K562 (cell line): ENCODE data around the gene LENEP. TPM values are rescaled to one million over a fixed set of nuclear protein-coding genes. Genes with fewer than 3 reads are reported as not detected.

Source experiments
- ATAC-seq: fragments of 200-7000 bp; cut with Tn5 transposase; 3 replicates; pipeline ENCODE4 v1.9.1; 2020; ENCODE audit warnings: moderate library complexity
- BruUV-seq: library from RNA; stranded (reverse); fragments of 400-500 nt; replicated peaks from 2 replicates; lab custom pipeline; 2021; lab: Mats Ljungman, UMichigan
- CTCF ChIA-PET: fragments of 300-600 bp; formaldehyde crosslinking; extraction: SDS; loops from one replicate; lab custom pipeline; 2021; ENCODE audit warnings: low intra/inter-chr PET ratio; lab: Yijun Ruan, JAX
- POLR2A ChIA-PET: fragments of 300-600, 350-650 bp; sonication (Branson Sonifier 250); formaldehyde crosslinking; extraction: SDS; loops from one replicate; lab custom pipeline; 2021; ENCODE audit warnings: antibody characterized with exemption, inconsistent platforms; lab: Yijun Ruan, JAX
- DNase-seq, 4 experiments: peaks; one replicate each; pipeline versions ENCODE4 v3.0.0 to v3.0.0-alpha.2; 2011 to 2018; ENCODE audit warnings: low spot score in 3 of 4, mixed read lengths in 3 of 4; ENCODE audit errors: extremely low read depth in 1 of 4
- FAIRE-seq: peaks from 2 replicates; lab custom pipeline; 2011; peaks lifted over from hg19 to GRCh38; lab: Jason Lieb, UNC
- H2AFZ ChIP-seq: 2 replicates; pipeline ENCODE4 v1.6.0; 2011; ENCODE audit warnings: low read depth, low read length, control low read depth, inconsistent platforms
- H3K27ac ChIP-seq: fragments of 200-600 bp; 3 replicates; pipeline ENCODE4 v1.8.0; 2011; ENCODE audit warnings: low read depth, mild to moderate bottlenecking, control low read depth, inconsistent platforms, low read length, moderate library complexity, mixed read lengths; ENCODE audit errors: extremely low read depth
- H3K27me3 ChIP-seq, 2 experiments: fragments of 300-600 bp in 1 of 2; 2 replicates in 1 of 2; 3 replicates in 1 of 2; pipeline versions ENCODE4 v1.6.0 to v1.8.0; 2011; ENCODE audit warnings: inconsistent platforms in 2 of 2, low read length in 2 of 2, mild to moderate bottlenecking in 1 of 2, mixed read lengths in 1 of 2, moderate library complexity in 1 of 2; ENCODE audit not compliant: control insufficient read depth in 2 of 2, insufficient read depth in 2 of 2
- H3K36me3 ChIP-seq: fragments of 300-600 bp; 3 replicates; pipeline ENCODE4 v1.8.0; 2011; ENCODE audit warnings: mild to moderate bottlenecking, low read length, inconsistent platforms; ENCODE audit not compliant: control insufficient read depth, insufficient read depth
- H3K4me1 ChIP-seq, 2 experiments: fragments of 200-600 bp in 1 of 2; replicated peaks in 1 of 2; 2 replicates in 1 of 2; 3 replicates in 1 of 2; pipeline versions ENCODE4 v1.5.1 to v1.8.0; 2011; ENCODE audit warnings: inconsistent platforms in 2 of 2, low read length in 2 of 2, mild to moderate bottlenecking in 1 of 2, mixed read lengths in 1 of 2, moderate library complexity in 1 of 2; ENCODE audit not compliant: control insufficient read depth in 2 of 2, insufficient read depth in 2 of 2
- H3K4me2 ChIP-seq: 2 replicates; pipeline ENCODE4 v1.6.1; 2011; ENCODE audit warnings: low read length, control low read depth, inconsistent platforms, mixed read lengths; ENCODE audit not compliant: insufficient read depth
- H3K4me3 ChIP-seq: fragments of 200-600 bp; sonication (generic), shearing (Covaris generic); 2 replicates; pipeline ENCODE4 v1.5.1; 2016; ENCODE audit warnings: control low read depth, inconsistent platforms
- H3K79me2 ChIP-seq: fragments of 200-600 bp; 3 replicates; pipeline ENCODE4 v1.8.0; 2011; ENCODE audit warnings: low read length, inconsistent platforms; ENCODE audit not compliant: control insufficient read depth, insufficient read depth
- H3K9ac ChIP-seq, 2 experiments: 2 replicates each; pipeline versions ENCODE4 v1.6.0 to v1.6.1; 2011; ENCODE audit warnings: low read depth in 2 of 2, low read length in 2 of 2, control low read depth in 1 of 2, inconsistent platforms in 1 of 2, mild to moderate bottlenecking in 1 of 2, mixed read lengths in 1 of 2; ENCODE audit not compliant: insufficient read depth in 1 of 2
- H3K9me1 ChIP-seq: one replicate; pipeline ENCODE4 v1.6.0; 2011; ENCODE audit warnings: inconsistent platforms, mild to moderate bottlenecking, low read length, moderate library complexity; ENCODE audit not compliant: control insufficient read depth, insufficient read depth
- H3K9me3 ChIP-seq: replicated peaks from 2 replicates; pipeline ENCODE4 v1.5.1; 2011; ENCODE audit warnings: low read depth, low read length, inconsistent platforms; ENCODE audit not compliant: control insufficient read depth, insufficient read depth
- H4K20me1 ChIP-seq: replicated peaks from 2 replicates; pipeline ENCODE4 v1.6.1; 2011; ENCODE audit warnings: low read length, inconsistent platforms, mixed read lengths; ENCODE audit not compliant: control insufficient read depth, insufficient read depth
- CXXC5 ChIP-seq: fragments of 250-450 bp; sonication (Bioruptor Pico); IDR thresholded peaks from 2 replicates; pipeline ENCODE4 v1.8.0; 2022; ENCODE audit warnings: inconsistent platforms, mild to moderate bottlenecking, moderate library complexity
- EGR1 ChIP-seq: fragments of 450-650 bp; conservative IDR thresholded peaks from 2 replicates; pipeline ENCODE4 v1.6.1; 2017; ENCODE audit warnings: mild to moderate bottlenecking
- GABPB2 ChIP-seq: fragments of 250-450 bp; sonication (Bioruptor Pico); conservative IDR thresholded peaks from 2 replicates; pipeline ENCODE4 v1.5.1; 2021; ENCODE audit warnings: mild to moderate bottlenecking
- MAX ChIP-seq: sonication (generic); formaldehyde crosslinking; IDR thresholded peaks from 2 replicates; pipeline ENCODE4 v1.9.0; 2022; ENCODE audit warnings: mild to moderate bottlenecking, missing genetic modification reagents
- MCM5 ChIP-seq: fragments of 450-650 bp; IDR thresholded peaks from 2 replicates; pipeline ENCODE4 v1.6.1; 2016; ENCODE audit warnings: low read depth
- MNT ChIP-seq, 2 experiments: fragments of 450-650 bp; conservative IDR thresholded peaks; 2 replicates each; pipeline ENCODE4 v1.6.1; 2017; ENCODE audit warnings: mild to moderate bottlenecking in 2 of 2, moderate library complexity in 2 of 2
- NFATC3 ChIP-seq: fragments of 450-650 bp; IDR thresholded peaks from 2 replicates; pipeline ENCODE4 v1.6.1; 2017; ENCODE audit warnings: mild to moderate bottlenecking
- PRPF4 ChIP-seq: fragments of 200-400 bp; formaldehyde crosslinking; IDR thresholded peaks from one replicate; pipeline ENCODE4 v1.6.1; 2017; ENCODE audit warnings: low read length, low read depth, mild to moderate bottlenecking; ENCODE audit not compliant: insufficient read depth, poor library complexity, severe bottlenecking
- SLC30A9 ChIP-seq: fragments of 250-450 bp; sonication (Bioruptor Pico); IDR thresholded peaks from 2 replicates; pipeline ENCODE4 v1.8.0; 2022; ENCODE audit warnings: mild to moderate bottlenecking, moderate library complexity
- SP2 ChIP-seq: IDR thresholded peaks from 2 replicates; pipeline ENCODE4 v1.6.1; 2011; ENCODE audit warnings: mild to moderate bottlenecking, low read depth, low read length, moderate library complexity; ENCODE audit not compliant: poor library complexity, severe bottlenecking; ENCODE audit errors: extremely low read depth
- WHSC1 ChIP-seq: IDR thresholded peaks from one replicate; pipeline ENCODE4 v1.6.1; 2012; ENCODE audit warnings: low read length, control low read depth, inconsistent platforms
- ZBTB2 ChIP-seq: fragments of 450-650 bp; IDR thresholded peaks from 2 replicates; pipeline ENCODE4 v1.6.1; 2016; ENCODE audit warnings: antibody characterized with exemption
- ZNF263 ChIP-seq: sonication (generic); formaldehyde crosslinking; IDR thresholded peaks from 2 replicates; pipeline ENCODE4 v1.8.0; 2022; ENCODE audit warnings: mild to moderate bottlenecking, missing genetic modification reagents, borderline replicate concordance
- ZNF79 ChIP-seq: fragments of 250-450 bp; sonication (Bioruptor Pico); IDR thresholded peaks from 2 replicates; pipeline ENCODE4 v1.4.0; 2020; ENCODE audit warnings: low read depth, mild to moderate bottlenecking, moderate library complexity
- WGBS: fragments of 100-300 bp; shearing (Covaris generic); methylation state at CpG from one replicate; pipeline ENCODE4 v1.1.6; 2016; ENCODE audit warnings: low coverage, mixed read lengths; ENCODE audit not compliant: insufficient coverage; ENCODE audit errors: missing lambda C conversion rate; 5-methylcytosine and 5-hydroxymethylcytosine counted together
- in situ Hi-C: fragments of 300-500 bp; cut with MboI; formaldehyde crosslinking; loops from 4 replicates; pipeline ENCODE4 v1.15.0; 2018; ENCODE audit warnings: inconsistent platforms, mixed read lengths
- intact Hi-C: fragments of 100-400 bp; cut with micrococcal nuclease; formaldehyde crosslinking; loops from 2 replicates; pipeline ENCODE4 v1.14.2; 2022
- polyA plus RNA-seq, 8 experiments: library from polyadenylated mRNA; depleted of rRNA in 4 of 8; stranded (reverse) in 5 of 8; unstranded in 3 of 8; fragments of >200 nt; fragmentation: Nextera tagmentation in 2 of 8; fragmentation: Illumina TruSeq in 1 of 8; extraction: Ambion mirVana in 2 of 8; extraction: Trizol in 1 of 8; gene quantifications; 2 replicates each; pipeline versions ENCODE4 v1.2.1 to v1.2.3, GENCODE V29; 2011 to 2014; ENCODE audit warnings: inconsistent platforms in 1 of 8, missing spikeins in 1 of 8
- total RNA-seq, 7 experiments: library from RNA; depleted of rRNA in 6 of 7; stranded (reverse); fragments of >200 nt in 6 of 7; fragmentation: Illumina TruSeq in 2 of 7; extraction: Trizol in 2 of 7; gene quantifications; 2 replicates each; pipeline versions ENCODE4 v1.2.1 to v1.2.3, GENCODE V29; 2011 to 2021; ENCODE audit warnings: low replicate concordance in 1 of 7

Gene LENEP
- total and polyA plus RNA-seq, 9 of the 15 experiments (the other 6 are each of a cell fraction or from before 2014, with no cell fraction given), result 0.23 to 0.87 (median 0.67) TPM; not detected in 5

- no peak overlapping the region for H3K27ac ChIP-seq
- H2AFZ ChIP-seq, result no peak overlapping the region
- CTCF ChIA-PET, result no interaction called here
- ATAC-seq (peak; percentile 11; the same call in 2 of the 3 replicates), DNase-seq (no peak), FAIRE-seq (no peak)
- no peaks in the 10 kb centered on the region for H3K79me2 ChIP-seq
- peak overlapping the region in 1 of 2 experiments; percentile 40; a peak in 2 of 4 replicates for H3K9ac ChIP-seq
- no peaks in the 10 kb centered on the region for H3K9me1 ChIP-seq
- no peaks in the 10 kb centered on the region for H3K9me3 ChIP-seq
- TF ChIP-seq CXXC5 (no peak), MAX (CRISPR knock-in tag) (0 out of 2 replicates have a peak, but pooled peaks have one; percentile 24), ZNF79 (no peak), ZBTB2 (no peak), ZNF263 (peak; percentile 84), SLC30A9 (CRISPR knock-in tag) (no peak), EGR1 (no peak), MCM5 (no peak), WHSC1 (no peak), PRPF4 (no peak), SP2 (no peak), MNT (conservative IDR thresholded peaks at IDR 0.05) (no peak), NFATC3 (no peak), GABPB2 (CRISPR knock-in tag) (no peak)
- in situ Hi-C loops (no loop called here), intact Hi-C loops (no loop called here)
- H3K27me3 ChIP-seq, result peaks cover 0 to 17% of the 10 kb centered on the region in 2 experiments; a peak in 2 of 5 replicates
- 53% methylated on average over 15 of the region's 16 CpGs for WGBS
- H3K4me2 ChIP-seq, result no peak overlapping the region
- no peaks in the 10 kb centered on the region for H3K36me3 ChIP-seq
- POLR2A ChIA-PET, result interaction anchor here (0.6 to 1.2 kb wide), 2 partner anchors 14 to 428 kb away, joined by 3 read pairs; no protein-coding TSS in a partner anchor
- H4K20me1 ChIP-seq, result no peaks in the 10 kb centered on the region
- peaks cover 5 to 23% of the 10 kb centered on the region in 2 experiments; a peak in 3 of 5 replicates for H3K4me1 ChIP-seq
- H3K4me3 ChIP-seq, result no peak overlapping the region
- no TSS peak for BruUV-seq
Observed at GRCh38 chr1:155029513-155030242, 36.3 kb downstream of the LENEP start.
